Activated T-cell treated with anti-CD3 and anti-CD28 coated beads, Interleukin-2, amount 50 U/mL, for 1 hour (primary cell): Measurements from ENCODE around the gene HELZ.
"Not testable (repeated sequence)": the region's sequence is repeated elsewhere in the genome, so short reads cannot be mapped to it uniquely, and the experiment has no call there.

Experiments
- DNase-seq: peaks from one replicate; pipeline ENCODE4 v3.0.0-alpha.2; 2020

The HELZ gene

DNA sequence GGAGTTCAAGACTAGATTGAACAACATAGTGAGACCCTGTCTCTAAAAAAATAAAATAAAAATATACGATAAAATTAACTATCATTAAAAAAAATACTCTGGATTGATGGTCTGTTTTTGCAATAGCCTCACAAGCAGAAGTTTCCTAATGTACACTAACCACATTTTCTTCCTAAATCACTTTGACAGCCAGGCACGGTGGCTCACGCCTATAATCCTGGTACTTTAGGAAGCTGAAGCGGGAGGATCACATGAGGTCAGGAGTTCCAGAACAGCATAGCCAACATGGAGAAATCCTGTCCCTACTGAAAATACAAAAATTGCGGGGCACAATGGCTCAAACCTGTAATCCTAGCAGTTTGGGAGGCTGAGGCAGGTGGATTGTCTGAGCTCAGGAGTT is 64.7 kb downstream of the HELZ start:
- no peak for DNase-seq

GRCh38 chr17:67178555-67178954 is 66.4 kb downstream of the HELZ start:
- DNase-seq, result no peak

DNA sequence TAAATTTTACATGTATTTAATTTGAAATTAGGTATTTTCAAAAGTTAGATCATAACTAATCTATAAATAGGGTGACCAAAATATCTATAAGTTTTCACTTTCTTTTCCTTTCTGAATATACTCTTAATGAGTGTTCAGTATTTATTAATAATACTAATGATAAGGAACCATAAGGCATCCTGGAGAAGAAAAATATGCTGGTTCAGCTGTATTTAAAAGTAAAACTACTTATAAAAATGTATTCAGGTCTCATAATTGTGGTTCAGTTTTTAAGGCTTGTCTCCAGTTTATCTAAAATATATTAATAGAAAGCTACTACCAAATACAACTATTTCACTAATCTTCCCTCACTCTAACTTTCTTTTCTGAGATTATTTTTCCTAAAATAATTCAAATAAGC is 67.3 kb downstream of the HELZ start:
- no peak for DNase-seq

GRCh38 chr17:67174190-67174589 is 70.8 kb downstream of the HELZ start:
- no peak for DNase-seq

- no peak for DNase-seq
These were observed 73.4 kb downstream of the HELZ start for GRCh38 chr17:67171560-67171959.

DNA sequence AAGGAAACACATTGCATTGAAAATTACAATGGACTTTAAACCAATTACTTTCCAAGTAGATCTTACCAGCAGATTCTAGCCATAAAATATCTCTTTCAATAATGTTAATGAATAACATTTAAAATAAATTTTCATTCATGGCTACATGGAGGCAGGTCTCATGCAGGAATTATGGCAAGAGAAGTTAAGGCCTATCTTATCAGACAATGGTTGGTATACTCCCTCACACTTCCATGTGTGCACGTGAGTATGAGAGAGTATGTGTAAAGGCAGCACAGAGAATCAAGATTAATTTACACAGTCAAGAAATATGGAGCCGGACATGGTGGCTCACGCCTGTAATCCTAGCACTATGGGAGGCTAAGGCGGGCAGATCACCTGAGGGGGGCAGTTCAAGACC is 76.5 kb downstream of the HELZ start:
- no peak for DNase-seq

DNA sequence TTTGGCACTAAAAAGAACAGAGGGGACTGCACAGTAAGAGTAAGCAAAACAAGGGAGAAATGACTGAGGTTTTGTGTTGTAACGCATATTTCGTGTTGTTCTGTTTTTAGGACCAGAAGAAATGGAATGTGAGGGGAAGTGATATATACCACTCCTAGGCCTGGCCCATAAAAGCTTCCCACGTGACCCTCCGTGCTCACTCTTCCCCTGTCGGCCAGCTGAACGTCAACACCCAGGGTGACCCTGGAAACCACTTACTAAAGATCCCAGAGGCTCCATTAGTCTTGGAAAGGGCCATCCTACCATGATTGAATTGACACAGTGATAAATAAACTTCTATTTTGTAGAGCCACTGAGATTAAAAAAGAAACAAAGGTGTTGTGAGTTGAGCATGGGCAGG is 79.8 kb downstream of the HELZ start:
- no peak for DNase-seq

GRCh38 chr17:67164302-67164701 is 80.7 kb downstream of the HELZ start:
- no peak for DNase-seq

DNA sequence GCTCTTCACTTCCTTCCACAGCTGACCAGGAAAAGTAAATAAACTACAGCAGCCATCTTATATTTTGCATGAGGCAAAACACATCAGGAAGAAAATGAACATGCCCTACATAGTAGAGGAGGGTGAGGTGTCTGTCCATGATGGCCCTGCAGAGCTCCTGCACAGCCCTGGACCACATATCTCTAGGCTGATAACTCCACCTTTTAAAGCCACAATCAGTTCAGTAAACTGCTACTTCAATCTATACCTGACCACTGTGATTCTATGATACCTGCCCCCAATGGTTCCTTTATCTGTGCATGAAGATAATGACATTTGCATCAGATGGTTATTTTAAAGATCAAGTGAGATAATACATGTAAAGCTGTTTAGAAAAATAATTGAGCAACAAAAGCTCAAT is 82.2 kb downstream of the HELZ start:
- DNase-seq, result no peak

DNA sequence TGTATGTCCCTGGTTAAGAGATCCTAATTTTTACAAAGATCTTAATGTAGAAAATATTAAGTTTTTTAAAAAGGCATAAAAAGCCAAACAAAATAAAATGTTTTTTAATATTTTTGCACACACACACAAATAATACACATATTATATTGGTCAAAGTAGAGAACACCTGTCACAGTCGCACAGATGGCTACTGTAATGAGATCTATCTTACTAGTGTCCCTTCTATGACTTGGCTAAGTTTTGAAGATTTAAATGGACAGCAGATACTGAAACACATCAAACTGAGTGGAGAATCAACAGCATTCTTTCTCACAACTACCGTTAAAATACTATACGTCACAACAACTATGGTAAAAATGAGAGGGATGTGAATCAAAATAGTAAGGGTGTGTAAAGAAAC is 83.4 kb downstream of the HELZ start:
- DNase-seq, result no peak

DNA sequence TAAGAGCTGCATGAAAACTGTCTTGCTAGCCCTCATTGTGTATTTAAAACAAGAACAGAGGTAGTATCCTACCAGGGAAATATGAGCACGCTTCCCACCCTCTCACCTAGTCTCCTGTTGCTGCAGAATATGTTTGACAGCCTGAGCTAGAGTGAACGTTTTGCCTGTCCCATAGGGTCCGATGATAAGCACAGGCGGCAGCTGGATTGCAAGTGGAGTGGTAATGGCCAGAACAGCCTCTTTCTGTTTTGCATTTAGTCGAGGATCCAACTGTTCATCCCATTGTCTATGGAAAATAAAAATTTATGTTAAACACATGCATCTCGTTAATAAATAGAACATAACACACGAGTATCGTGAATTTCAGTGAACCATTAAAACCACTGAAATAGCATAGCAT is 84.2 kb downstream of the HELZ start:
- no peak for DNase-seq

DNA sequence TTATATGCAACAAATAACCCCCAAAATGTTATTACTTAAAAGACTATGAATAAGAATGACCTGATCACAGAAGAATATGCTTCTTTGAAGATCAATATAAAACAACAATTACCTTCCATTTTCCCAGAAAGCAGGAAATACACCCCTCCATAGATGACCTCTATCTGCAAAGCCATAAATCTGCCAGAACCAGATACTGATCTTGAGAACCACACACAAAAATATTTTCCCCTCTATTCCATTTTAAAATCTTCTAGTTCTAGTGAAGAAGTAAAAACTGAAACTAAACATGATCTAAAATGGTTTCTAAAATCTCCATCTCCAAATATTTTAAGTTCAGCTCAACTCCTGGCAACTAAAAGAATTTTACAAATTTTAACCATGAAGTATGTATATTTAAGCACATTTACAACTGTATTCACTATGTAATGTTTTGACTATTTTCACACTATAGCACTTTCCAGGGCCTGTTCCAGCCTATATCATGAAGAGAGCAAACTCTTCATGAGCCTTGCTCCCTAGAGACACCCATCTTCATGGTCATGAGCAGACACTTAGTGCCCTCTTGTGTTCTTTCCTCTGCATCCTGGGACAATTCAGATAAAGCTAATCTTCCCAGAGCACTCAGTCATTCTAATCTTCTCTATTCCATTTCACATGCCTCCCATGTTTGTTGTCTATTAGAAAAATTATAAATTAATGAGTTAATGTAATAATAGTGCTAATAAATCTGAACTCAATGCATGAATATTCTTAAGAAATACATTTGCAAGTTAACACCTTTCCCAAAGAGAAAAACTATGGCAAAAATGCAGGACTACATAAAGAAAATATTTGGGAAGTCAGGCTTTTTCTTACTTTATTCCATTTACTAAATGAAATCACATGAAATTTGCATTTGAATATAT is 87.0 kb downstream of the HELZ start:
- no peak for DNase-seq

DNA sequence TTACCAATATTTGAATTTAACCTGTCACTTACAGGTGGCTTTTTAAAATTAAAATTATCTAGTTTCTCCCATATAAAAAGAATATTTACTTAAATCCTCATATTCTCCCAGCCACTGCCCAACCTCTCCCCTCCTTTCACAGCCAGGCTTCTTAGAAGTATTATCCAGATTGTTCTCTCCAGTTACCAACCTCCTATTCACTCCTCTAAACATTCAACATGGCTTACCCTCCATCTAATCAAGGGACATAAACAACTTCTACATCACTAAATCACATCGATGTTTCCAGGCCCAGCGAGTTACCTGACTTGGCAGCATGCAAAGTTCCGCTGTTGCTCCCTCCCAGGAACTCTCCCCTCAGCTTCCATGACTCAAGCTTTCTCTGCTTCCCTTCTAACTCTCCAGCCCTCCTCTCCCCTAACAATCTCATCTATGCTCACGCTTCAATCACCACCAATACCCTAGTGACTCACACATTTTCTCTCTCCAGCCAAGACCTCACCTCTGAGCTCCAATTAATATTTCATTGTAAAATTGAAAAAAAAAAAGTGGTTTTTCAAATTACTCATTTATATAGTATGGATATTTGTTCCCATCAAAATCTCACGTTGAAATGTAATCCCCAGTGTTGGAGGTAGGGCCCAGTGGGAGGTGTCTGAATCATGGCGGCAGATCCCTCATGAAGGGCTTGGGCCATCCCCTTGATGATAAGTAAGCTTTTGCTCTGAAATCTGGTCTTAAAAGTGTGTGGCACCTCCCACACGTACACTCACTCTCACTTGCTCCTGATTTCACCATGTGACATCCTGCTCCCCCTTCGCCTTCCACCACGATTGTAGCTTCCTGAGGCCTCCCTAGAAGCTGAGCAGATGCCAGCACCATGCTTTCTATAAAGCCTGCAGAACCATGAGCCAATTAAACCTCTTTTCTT is 88.5 kb downstream of the HELZ start:
- no peak for DNase-seq

DNA sequence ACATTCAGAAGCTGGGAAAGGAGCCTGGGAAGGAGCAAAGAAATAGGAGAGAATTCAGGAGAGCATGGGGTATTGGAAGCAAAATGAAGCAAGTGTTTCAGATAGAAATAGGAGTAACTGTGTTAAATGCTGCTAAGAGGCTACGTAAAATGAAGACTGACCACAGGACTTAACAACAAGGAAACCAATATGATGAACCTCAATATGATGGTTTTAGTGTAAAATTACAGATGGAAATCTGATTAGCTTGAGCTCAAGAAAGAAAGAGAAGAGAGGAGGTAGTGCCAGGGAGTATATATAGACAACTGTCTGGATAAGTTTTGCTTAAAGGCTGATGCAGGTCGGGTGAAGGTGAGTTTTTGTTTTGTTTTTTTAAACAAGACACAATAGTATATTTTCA is 92.2 kb downstream of the HELZ start:
- no peak for DNase-seq

- DNase-seq, result no peak
These were observed 93.3 kb downstream of the HELZ start for GRCh38 chr17:67151717-67152116.

DNA sequence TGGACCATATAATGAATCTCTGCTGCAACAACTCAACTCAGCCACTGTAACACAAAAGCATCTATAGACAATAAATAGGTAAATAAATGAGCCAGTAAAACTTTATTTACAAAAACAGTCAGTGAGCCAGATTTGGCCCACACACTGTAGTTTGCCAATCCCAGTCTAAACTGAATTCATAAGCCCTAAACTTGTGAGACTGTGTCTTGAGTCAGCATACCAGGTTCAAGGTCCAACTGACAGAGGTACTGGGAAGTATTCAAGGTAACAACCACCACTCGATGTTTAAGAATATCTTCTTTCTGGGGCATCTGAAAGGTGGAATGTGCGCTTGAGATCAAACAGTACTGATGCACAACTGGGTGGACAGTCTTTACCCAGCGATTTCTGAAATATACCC is 94.2 kb downstream of the HELZ start:
- DNase-seq, result no peak

GRCh38 chr17:67148352-67148751 is 96.6 kb downstream of the HELZ start:
- DNase-seq, result no peak

DNA sequence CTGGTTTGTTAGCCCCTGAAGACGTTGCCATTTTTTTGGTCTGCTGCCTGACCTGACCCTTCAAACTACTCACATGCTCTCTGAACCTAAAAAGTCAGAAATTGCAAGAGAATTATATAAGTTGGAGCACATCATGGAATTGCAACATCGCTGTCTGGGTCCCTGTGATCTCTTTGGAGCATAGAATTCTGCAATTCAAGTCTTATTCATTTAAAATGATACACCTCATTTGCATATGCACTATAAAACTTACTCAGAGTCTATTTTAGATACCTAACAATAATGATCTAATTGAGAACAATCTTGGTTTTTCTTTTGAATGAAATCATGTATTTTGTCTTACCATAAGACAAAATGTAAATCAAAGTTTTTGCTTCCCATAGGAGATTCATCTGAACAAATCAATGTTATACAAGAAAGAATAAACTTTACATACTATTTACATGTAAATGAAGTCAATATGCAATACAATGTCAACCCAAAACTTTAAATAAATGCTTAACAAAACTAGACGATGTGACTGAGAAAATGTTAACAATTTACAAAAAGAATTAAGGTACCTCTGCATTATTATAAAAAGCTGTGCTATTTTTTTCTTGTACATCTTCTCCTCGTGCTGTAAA is 99.7 kb downstream of the HELZ start:
- DNase-seq, result no peak

DNA sequence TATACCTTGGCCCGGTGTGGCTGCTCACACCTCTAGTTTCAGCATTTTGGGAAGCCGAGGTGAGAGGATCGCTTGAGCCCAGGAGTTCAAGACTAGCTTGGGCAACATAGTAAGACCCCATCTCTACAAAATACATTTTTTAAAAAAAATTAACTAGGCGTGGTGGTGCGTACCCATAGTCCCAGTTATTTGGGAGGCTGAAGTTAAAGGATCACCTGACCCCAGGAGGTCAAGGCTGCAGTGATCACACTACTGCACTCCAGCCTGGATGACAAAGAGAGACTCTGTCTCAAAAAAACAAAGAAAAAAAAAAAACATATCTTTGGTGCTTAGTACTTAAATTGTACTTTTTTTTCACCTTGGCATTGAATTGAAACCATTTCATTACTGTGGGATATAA is 101.7 kb downstream of the HELZ start:
- no peak for DNase-seq

GRCh38 chr17:67142030-67142429 is 103.0 kb downstream of the HELZ start:
- DNase-seq, result not testable (repeated sequence)

DNA sequence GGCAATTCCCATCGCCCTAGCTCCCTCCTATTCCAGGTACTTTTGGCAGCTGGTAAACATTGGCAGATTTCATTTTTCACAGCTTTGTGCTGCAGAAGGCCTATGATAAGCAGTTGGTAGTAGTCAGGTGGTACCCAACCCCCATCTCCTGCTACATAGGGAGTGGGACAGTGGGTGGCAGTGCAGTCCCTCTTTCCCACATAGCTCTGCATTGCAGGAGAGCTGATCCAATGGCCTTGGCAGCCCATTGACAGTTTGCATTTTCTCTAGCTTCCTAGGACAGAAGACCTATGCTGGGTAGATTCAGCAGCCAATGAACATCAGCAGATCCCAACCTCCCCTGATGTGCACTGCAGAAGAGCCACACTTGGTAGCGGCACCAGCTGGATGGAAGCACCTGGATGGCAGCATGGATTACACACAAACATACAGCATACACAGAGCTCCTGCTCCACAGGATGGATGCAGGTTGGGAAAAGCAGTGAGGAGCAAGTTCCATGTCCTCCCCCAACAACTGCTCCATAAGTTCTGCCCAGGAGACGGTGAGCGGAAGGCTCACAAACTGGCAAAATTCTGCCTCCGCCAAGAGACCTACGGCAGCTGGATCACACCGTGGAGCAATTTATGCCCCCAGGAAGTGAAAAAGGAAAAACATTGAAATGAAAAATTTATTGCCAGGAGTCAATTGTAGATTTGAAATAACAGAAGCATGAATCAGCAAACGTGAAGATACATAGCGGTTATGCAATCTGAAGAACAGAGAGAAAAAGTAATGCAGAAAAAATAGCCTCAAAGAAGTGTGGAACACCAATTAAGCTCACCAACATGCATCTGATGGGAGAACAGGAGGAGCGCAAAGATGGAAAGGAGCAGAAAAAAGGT is 105.0 kb downstream of the HELZ start:
- DNase-seq, result no peak

- DNase-seq, result no peak
These were observed 105.7 kb downstream of the HELZ start for GRCh38 chr17:67139289-67139688.
